GM18519 (cell line): ENCODE data around the gene BOD1L1.

Experiments used
- ATAC-seq: cut with Tn5 transposase; IDR thresholded peaks from one replicate; pipeline ENCODE4 v1.9.1; 2021; ENCODE audit warnings: mild to moderate bottlenecking, moderate library complexity; ENCODE audit not compliant: unreplicated experiment, low FRiP score

Gene BOD1L1

GRCh38 chr4:13527192-13527980 is 100.1 kb downstream of the BOD1L1 start:
- no peak for ATAC-seq

- ATAC-seq, result no peak
These were observed 100.9 kb downstream of the BOD1L1 start for GRCh38 chr4:13526658-13527057.

GRCh38 chr4:13525606-13526281 is 101.8 kb downstream of the BOD1L1 start:
- ATAC-seq, result no peak

- ATAC-seq, result no peak
These were observed 102.9 kb downstream of the BOD1L1 start for GRCh38 chr4:13524504-13525243.

- no peak for ATAC-seq
These were observed 103.7 kb downstream of the BOD1L1 start for GRCh38 chr4:13523591-13524503.

- no peak for ATAC-seq
These were observed 104.4 kb downstream of the BOD1L1 start for GRCh38 chr4:13523105-13523477.

GRCh38 chr4:13522282-13523104 is 105.0 kb downstream of the BOD1L1 start:
- ATAC-seq, result no peak

- no peak for ATAC-seq
These were observed 106.5 kb downstream of the BOD1L1 start for GRCh38 chr4:13521047-13521446.
